ENCODE results near the gene FSD2.

FSD2 gene

GRCh38 chr15:82804575-82804949 is 1.3 kb downstream of the FSD2 start:
- DNase-seq (ENCODE audit: low read depth), result no peak
- TF ChIP-seq, protein P1, sequence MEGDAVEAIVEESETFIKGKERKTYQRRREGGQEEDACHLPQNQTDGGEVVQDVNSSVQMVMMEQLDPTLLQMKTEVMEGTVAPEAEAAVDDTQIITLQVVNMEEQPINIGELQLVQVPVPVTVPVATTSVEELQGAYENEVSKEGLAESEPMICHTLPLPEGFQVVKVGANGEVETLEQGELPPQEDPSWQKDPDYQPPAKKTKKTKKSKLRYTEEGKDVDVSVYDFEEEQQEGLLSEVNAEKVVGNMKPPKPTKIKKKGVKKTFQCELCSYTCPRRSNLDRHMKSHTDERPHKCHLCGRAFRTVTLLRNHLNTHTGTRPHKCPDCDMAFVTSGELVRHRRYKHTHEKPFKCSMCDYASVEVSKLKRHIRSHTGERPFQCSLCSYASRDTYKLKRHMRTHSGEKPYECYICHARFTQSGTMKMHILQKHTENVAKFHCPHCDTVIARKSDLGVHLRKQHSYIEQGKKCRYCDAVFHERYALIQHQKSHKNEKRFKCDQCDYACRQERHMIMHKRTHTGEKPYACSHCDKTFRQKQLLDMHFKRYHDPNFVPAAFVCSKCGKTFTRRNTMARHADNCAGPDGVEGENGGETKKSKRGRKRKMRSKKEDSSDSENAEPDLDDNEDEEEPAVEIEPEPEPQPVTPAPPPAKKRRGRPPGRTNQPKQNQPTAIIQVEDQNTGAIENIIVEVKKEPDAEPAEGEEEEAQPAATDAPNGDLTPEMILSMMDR (IDR thresholded peaks at IDR 0.05; ENCODE audit: insufficient read depth, low read depth, low read length, missing control alignments), result no peak
- H3K4me3 ChIP-seq (ENCODE audit: low read depth, low read length), result no peak overlapping the region

GRCh38 chr15:82803793-82804574 is 1.9 kb downstream of the FSD2 start:
- TF ChIP-seq, protein P1 (IDR thresholded peaks at IDR 0.05; ENCODE audit: insufficient read depth, low read depth, low read length, missing control alignments), result no peak
- H3K4me3 ChIP-seq (ENCODE audit: low read depth, low read length), result no peak overlapping the region
- DNase-seq (ENCODE audit: low read depth), result no peak

- peak; percentile 15 for DNase-seq (ENCODE audit: low read depth)
- TF ChIP-seq, protein P1 (IDR thresholded peaks at IDR 0.05; ENCODE audit: insufficient read depth, low read depth, low read length, missing control alignments), result no peak
- H3K4me3 ChIP-seq (ENCODE audit: low read depth, low read length), result no peak overlapping the region
Observed at GRCh38 chr15:82802497-82802896, 3.4 kb downstream of the FSD2 start.

GRCh38 chr15:82799183-82799841 is 6.6 kb downstream of the FSD2 start:
- TF ChIP-seq, protein P1 (IDR thresholded peaks at IDR 0.05; ENCODE audit: insufficient read depth, low read depth, low read length, missing control alignments), result no peak
- DNase-seq (ENCODE audit: low read depth), result no peak
- no peak overlapping the region for H3K4me3 ChIP-seq (ENCODE audit: low read depth, low read length)

GRCh38 chr15:82798531-82799166 is 7.2 kb downstream of the FSD2 start:
- TF ChIP-seq, protein P1 (IDR thresholded peaks at IDR 0.05; ENCODE audit: insufficient read depth, low read depth, low read length, missing control alignments), result no peak
- DNase-seq (ENCODE audit: low read depth), result no peak
- no peak overlapping the region for H3K4me3 ChIP-seq (ENCODE audit: low read depth, low read length)

DNA sequence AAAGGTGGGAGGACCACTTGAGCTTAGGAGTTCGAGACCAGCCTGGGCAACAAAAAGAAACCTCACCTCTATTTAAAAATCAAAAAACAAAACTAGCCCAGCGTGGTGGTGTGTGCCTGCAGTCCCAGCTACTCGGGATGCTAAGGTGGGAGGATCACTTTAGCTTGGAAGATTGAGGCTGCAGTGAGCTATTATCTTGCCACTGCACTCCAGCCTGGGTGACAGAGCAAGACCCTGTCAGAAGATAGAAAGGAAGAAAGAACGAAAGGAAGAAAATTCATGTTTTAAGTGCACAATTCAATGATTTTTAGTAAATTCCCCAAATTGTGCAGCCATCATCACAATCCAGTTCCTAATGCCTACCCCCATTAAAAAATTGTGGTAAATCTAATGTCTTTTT is 7.8 kb downstream of the FSD2 start:
- H3K4me3 ChIP-seq (ENCODE audit: low read depth, low read length), result no peak overlapping the region
- TF ChIP-seq, protein P1 (IDR thresholded peaks at IDR 0.05; ENCODE audit: insufficient read depth, low read depth, low read length, missing control alignments), result no peak
- DNase-seq (ENCODE audit: low read depth), result no peak

Data from GM12865 (cell line).